Central memory CD8-positive, alpha-beta T cell (primary cell): Measurements from ENCODE around the gene CNIH2.

Experiments
- ATAC-seq: fragments of 150-1000 bp; cut with Tn5 transposase; replicated peaks from 2 replicates; pipeline ENCODE4 v1.10.0; 2022; ENCODE audit warnings: mild to moderate bottlenecking, moderate FRiP score, moderate number of reproducible peaks; ENCODE audit not compliant: poor library complexity, severe bottlenecking; ENCODE audit errors: extremely low read depth
- DNase-seq, 2 donors: peaks; one replicate each; pipeline ENCODE4 v3.0.0; 2021; ENCODE audit warnings: low spot score in 2 of 2
- H3K27ac Mint-ChIP-seq: one replicate; pipeline ENCODE4 v1.8.0; 2022; ENCODE audit warnings: low read depth, mild to moderate bottlenecking, moderate library complexity, mixed read lengths
- H3K27me3 Mint-ChIP-seq: one replicate; pipeline ENCODE4 v1.8.0; 2022; ENCODE audit warnings: mixed read lengths
- H3K36me3 Mint-ChIP-seq: one replicate; pipeline ENCODE4 v1.8.0; 2022; ENCODE audit warnings: mild to moderate bottlenecking, moderate library complexity, mixed read lengths; ENCODE audit not compliant: insufficient read depth
- H3K4me1 Mint-ChIP-seq: one replicate; pipeline ENCODE4 v1.8.0; 2022; ENCODE audit warnings: mixed read lengths
- H3K4me3 Mint-ChIP-seq: one replicate; pipeline ENCODE4 v1.8.0; 2022; ENCODE audit warnings: mild to moderate bottlenecking, moderate library complexity, mixed read lengths
- H3K9me3 Mint-ChIP-seq: one replicate; pipeline ENCODE4 v1.8.0; 2022; ENCODE audit warnings: mixed read lengths

The CNIH2 gene

GRCh38 chr11:66328031-66328301, 50.0 kb downstream of the CNIH2 start:
- ATAC-seq (peak; percentile 97), DNase-seq (peak in 1 of 2 donors; percentile 78)
- Mint-ChIP-seq H3K36me3 (peaks cover 9% of the 10 kb centered on the region), H3K4me3 (peak overlapping the region; percentile 3), H3K4me1 (peaks cover 25% of the 10 kb centered on the region), H3K9me3 (no peaks in the 10 kb centered on the region), H3K27ac (peak overlapping the region; percentile 52), H3K27me3 (no peaks in the 10 kb centered on the region)

DNA sequence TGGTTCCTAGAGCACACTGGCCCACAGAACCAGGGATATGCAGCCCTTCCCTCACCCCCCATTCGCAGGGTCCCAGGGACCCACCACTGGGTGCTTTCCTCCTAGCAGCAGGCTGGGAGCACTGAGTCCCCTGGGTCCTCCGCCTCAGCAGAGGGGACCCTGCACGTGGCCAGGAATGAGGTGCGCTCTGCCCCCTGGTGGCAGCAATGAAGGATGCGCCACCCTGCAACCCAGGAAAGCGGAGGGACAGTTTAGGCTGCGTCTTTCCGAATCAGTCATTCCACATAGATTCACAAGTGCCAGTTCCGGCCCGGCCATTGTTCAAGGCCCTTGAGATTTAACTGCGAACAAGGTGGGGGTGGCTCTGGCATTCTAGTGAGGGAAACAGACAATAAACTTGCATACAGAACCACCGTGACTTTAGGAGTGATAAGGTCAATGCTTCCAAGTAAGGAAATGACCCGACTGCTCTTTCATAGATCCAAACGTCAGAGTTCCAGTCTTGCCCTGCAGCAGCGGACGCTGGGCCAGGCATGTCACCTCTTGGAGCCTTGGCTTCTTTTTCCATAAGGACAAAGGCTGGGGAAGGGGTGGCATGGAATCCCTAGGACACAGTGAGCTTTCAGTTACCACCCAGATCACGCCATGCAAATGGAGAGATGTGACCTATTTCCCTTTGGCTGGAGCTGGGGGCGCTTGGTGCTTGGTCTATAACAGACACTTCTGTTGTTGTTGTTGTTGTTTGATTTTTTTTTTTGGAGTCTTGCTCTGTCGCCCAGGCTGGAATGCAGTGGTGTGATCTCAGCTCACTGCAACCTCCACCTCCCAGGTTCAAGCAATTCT, 50.5 kb downstream of the CNIH2 start:
- peak; percentile 75 for ATAC-seq
- Mint-ChIP-seq H3K4me3 (peak overlapping the region; percentile 3), H3K27me3 (no peaks in the 10 kb centered on the region), H3K4me1 (peaks cover 25% of the 10 kb centered on the region), H3K9me3 (no peaks in the 10 kb centered on the region), H3K27ac (peak overlapping the region; percentile 52), H3K36me3 (peaks cover 9% of the 10 kb centered on the region)
- peak; percentile 75 to 77 for DNase-seq

DNA sequence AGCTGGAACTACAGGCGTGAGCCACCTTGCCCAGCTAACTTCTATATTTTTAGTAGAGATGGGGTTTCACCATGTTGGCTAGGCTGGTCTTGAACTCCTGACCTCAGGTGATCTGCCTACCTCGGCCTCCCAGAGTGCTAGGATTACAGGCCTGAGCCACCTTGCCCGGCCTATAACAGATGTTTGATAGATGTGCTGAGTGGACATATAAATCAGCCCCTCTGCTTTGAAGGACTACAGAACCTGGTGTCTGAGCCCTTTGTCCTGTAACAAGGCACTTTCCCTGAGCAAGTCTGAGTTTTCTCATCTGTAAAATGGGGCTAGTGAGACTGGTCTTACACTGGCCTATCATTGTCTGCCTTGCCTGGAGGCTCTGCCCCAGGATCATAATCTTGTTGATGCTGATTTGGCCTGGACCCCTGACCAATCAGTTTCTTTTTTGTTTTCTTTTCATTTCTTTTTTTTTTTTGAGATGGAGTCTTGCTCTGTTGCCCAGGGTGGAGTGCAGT, 51.2 kb downstream of the CNIH2 start:
- Mint-ChIP-seq H3K27ac (peak overlapping the region; percentile 52), H3K27me3 (no peaks in the 10 kb centered on the region)

GRCh38 chr11:66330931-66331330, 53.0 kb downstream of the CNIH2 start:
- H3K4me1 Mint-ChIP-seq = peaks cover 21% of the 10 kb centered on the region
- H3K9me3 Mint-ChIP-seq = no peaks in the 10 kb centered on the region
- no peak for ATAC-seq
- H3K27me3 Mint-ChIP-seq = no peaks in the 10 kb centered on the region
- H3K27ac Mint-ChIP-seq = no peak overlapping the region
- no peak for DNase-seq
- peaks cover 10% of the 10 kb centered on the region for H3K36me3 Mint-ChIP-seq
- H3K4me3 Mint-ChIP-seq = no peak overlapping the region

More for the DNA sequence above, 51.2 kb downstream of the CNIH2 start:
- ATAC-seq (no peak), DNase-seq (no peak)
- no peak overlapping the region for H3K4me3 Mint-ChIP-seq
- peaks cover 9% of the 10 kb centered on the region for H3K36me3 Mint-ChIP-seq
- no peaks in the 10 kb centered on the region for H3K9me3 Mint-ChIP-seq
- H3K4me1 Mint-ChIP-seq = peaks cover 25% of the 10 kb centered on the region

DNA sequence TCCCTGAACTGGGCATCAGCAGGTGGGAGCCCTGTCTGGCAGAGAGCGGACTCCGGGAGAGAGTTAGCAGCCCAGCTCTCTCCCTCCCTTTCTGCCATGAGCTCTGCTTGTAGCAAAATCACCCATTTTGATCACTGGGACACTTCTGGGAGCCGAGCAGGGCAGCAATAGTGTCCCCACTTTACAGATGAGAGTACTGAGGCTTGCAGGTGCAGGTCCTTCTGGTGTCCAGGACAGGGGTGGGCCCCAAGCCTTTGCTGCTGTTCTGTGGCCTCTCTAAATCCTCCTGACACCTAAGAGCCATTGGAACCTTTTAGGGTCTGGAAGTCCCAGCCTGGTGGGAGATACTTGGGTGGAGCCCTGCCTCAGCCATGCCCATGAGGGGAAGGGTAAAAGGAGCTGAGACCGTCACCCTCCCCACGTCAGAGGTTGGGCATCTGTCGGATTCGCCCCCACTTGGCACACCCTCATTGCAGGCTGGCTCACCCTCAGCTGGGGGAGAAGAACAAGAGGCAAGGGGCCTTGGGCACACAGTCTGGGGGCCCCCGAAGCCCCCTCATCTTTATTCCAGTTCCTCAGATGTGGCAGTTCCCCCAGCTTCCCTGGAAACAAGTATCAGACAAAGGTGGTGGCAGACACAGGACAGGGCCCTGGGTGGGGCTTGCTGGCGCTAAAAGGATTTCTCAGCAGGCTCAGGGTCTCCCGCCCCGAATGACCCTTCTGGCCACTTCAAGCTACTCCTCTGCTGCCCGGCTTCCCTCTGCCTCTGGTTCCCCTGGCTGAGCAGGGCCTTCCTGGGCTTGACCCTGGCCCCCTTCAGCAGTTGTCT, 53.8 kb downstream of the CNIH2 start:
- no peak overlapping the region for H3K27ac Mint-ChIP-seq

DNA sequence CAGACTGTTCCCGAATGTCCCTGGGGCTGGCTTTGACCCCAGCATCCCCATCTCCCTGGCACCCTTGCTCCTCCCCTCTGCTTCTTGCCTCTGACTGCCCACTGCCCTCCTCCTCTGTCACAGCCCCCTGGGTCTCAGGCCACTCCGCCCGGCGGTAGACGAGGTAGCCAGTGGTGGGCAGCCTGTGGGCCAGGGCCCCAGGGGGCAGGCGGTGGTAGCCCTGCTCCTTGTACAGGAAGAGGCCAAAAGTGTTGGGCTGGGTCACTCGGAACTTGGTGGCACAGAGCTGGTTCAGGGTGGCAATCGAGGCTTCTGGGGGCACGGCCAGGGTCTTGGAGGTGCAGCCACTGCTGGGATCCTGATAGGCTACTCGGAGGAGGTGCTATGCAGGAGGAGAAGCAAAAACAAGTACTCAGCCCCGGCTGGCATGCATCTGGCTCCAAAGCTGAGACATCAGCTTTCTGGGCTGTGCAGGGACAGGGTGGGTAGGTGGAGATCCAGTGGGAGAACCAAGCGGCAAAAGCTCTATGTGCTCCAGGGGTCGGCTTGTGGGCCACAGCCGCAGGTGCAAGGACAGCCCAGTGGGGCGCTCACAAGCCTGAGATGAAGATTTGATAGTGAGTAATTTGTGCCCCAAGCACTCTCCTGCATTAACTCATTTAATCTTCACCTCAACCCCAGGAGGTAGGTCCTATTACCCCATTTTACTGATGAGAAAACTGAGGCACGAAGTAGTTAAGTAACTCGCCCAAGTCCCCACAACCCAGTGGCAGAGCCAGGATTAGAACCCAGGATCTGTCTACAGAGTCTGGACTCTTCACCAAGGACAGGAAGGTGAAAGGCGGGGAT, 54.6 kb downstream of the CNIH2 start:
- Mint-ChIP-seq H3K27me3 (no peaks in the 10 kb centered on the region), H3K36me3 (peaks cover 17% of the 10 kb centered on the region), H3K4me1 (peaks cover 29% of the 10 kb centered on the region), H3K9me3 (no peaks in the 10 kb centered on the region), H3K27ac (no peak overlapping the region), H3K4me3 (no peak overlapping the region)
- no peak for ATAC-seq
- DNase-seq = no peak

More for the DNA sequence above, 53.8 kb downstream of the CNIH2 start:
- DNase-seq = no peak
- Mint-ChIP-seq H3K27me3 (no peaks in the 10 kb centered on the region), H3K36me3 (peaks cover 13% of the 10 kb centered on the region), H3K4me3 (no peak overlapping the region), H3K9me3 (no peaks in the 10 kb centered on the region), H3K4me1 (peaks cover 26% of the 10 kb centered on the region)
- no peak for ATAC-seq

DNA sequence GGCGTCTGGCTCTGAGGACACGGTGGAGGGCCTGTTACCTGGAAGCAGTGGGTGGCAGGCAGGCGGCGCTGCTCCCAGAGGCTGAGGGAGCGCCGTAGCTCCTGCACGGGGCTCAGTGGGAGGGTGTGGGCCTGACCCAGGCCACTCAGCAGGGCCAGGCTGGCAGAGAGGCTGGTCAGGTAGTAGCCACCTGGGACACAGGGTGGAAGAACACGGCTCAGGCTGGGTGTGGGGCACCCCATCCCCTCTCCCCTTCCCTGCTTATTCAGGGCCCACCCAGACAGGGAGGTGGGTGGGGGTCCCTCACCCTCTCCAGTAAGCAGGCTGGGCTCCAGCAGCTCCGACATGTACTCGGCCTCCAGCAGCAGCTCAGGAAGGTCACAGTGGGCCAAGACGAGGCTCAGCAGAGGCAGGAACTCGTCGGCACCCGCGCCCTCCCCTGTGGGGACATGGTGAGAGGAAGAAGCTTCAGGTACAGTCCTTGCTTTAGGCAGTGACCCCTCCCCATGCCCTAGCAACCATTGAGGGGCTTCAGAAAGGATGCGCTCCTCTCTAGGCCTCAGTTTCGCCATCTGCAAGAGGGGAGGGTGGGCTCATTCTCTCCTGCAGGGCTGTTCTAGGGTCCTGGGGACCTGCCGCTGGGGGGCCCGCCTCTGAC, 55.4 kb downstream of the CNIH2 start:
- Mint-ChIP-seq H3K4me3 (no peak overlapping the region), H3K4me1 (peaks cover 22% of the 10 kb centered on the region), H3K27me3 (no peaks in the 10 kb centered on the region), H3K9me3 (no peaks in the 10 kb centered on the region), H3K36me3 (peaks cover 13% of the 10 kb centered on the region), H3K27ac (no peak overlapping the region)
- no peak for ATAC-seq
- DNase-seq = no peak
